Psoas muscle (tissue), 8 donors: ENCODE results near the gene RIMS1. TPM values are rescaled to one million over a fixed set of nuclear protein-coding genes. Genes with fewer than 3 reads are reported as not detected.

Experiments
- ATAC-seq, 4 donors: fragments of 200-7000 bp; cut with Tn5 transposase; one replicate each; pipeline ENCODE4 v1.9.1; 2020; ENCODE audit warnings: moderate library complexity in 3 of 4, mild to moderate bottlenecking in 2 of 4
- DNase-seq, 2 donors: peaks; one replicate each; pipeline ENCODE4 v3.0.0-alpha.2; 2020
- H3K27ac ChIP-seq: fragments of 200-600 bp; one replicate; pipeline ENCODE4 v1.8.0; 2022
- H3K27me3 ChIP-seq, 3 donors: fragments of 200-600 bp in 1 of 3; one replicate each; pipeline versions ENCODE4 v1.6.1 to v1.8.0; 2013 to 2022; ENCODE audit warnings: low read length in 2 of 3, mild to moderate bottlenecking in 2 of 3, moderate library complexity in 1 of 3; ENCODE audit not compliant: insufficient read depth in 3 of 3
- H3K36me3 ChIP-seq, 2 donors: fragments of 200-600 bp in 1 of 2; one replicate each; pipeline versions ENCODE4 v1.6.1 to v1.8.0; 2013 to 2022; ENCODE audit warnings: low read depth in 1 of 2, mild to moderate bottlenecking in 1 of 2, moderate library complexity in 1 of 2; ENCODE audit not compliant: insufficient read depth in 1 of 2
- H3K4me1 ChIP-seq: fragments of 200-600 bp; one replicate; pipeline ENCODE4 v1.8.0; 2022
- H3K4me3 ChIP-seq: fragments of 200-600 bp; one replicate; pipeline ENCODE4 v1.8.0; 2022; ENCODE audit warnings: mild to moderate bottlenecking
- H3K9me3 ChIP-seq: fragments of 200-600 bp; one replicate; pipeline ENCODE4 v1.8.0; 2022
- WGBS, 3 donors: extraction: QIAGEN DNeasy Blood & Tissue Kit; methylation state at CpG; one replicate each; pipeline versions ENCODE4 v1.1.6 to v1.1.7; 2013; 5-methylcytosine and 5-hydroxymethylcytosine counted together
- intact Hi-C, 2 donors: fragments of 100-400 bp; cut with DNase I; formaldehyde crosslinking; loops; one replicate each; pipeline versions ENCODE4 v1.11.0 to v1.14.2; 2022
- polyA plus RNA-seq, 3 donors: library from polyadenylated mRNA; stranded (reverse); fragments of 200-250 nt; gene quantifications; one replicate each; pipeline ENCODE4 v1.2.3, GENCODE V29; 2013
- total RNA-seq, 4 donors: library from RNA; stranded (reverse); fragmentation: NEBNext Ultra II Directional in 2 of 4; extraction: Animal tissue kit (Norgen Biotek cat#: 25700) in 2 of 4; gene quantifications; one replicate each; pipeline versions ENCODE4 v1.2.1 to v1.2.4, GENCODE V29; 2021 to 2023
- TF ChIP-seq, protein P1 (sequence below): fragments of 200-600 bp; IDR thresholded peaks from one replicate; pipeline ENCODE4 v1.8.0; 2022; ENCODE audit warnings: antibody characterized with exemption
- donor health status: healthy with polysubstance abuse.
- donor health status: DM: no; HTN: no; CAD: no; lungs with moderate emphysema.
- donor health status: Bipolar disorder and iron deficiency.
- donor health status: healthy.
- donor health status: DM: yes; HTN: yes; CAD: no.
- donor health status: DM: no; HTN: no; CAD: no.
- donor health status: DM: no; HTN: no; CAD: no.
- donor health status: DM: yes; HTN: yes; CAD: no.

Gene RIMS1
- total and polyA plus RNA-seq, 7 donors = 0.03 to 2.0 (median 0.22) TPM

DNA sequence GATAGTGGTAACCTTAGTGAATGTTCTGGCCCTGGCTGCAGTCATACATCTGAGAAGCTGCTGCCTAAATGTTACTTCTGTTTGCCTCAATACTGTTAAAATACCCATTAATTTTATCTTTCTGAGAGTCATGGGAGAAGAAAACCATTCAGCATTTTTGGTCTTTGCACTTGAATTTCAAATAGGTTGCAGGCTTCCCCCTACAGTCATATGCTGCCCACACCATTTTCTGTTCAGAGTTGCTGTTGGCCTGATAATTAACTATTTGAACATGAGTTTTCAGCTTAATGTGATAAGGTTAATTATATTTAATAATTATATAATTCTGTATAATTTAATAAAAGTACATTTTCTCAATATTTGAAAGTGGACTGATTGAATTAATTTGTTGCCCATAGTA, 410.0 kb downstream of the RIMS1 start:
- Histone ChIP-seq H3K27ac (no peak overlapping the region), H3K9me3 (no peaks in the 10 kb centered on the region), H3K4me1 (no peaks in the 10 kb centered on the region), H3K27me3 (no peaks in the 10 kb centered on the region), H3K36me3 (no peaks in the 10 kb centered on the region), H3K4me3 (no peak overlapping the region)
- no peak for DNase-seq
- TF ChIP-seq, protein P1, sequence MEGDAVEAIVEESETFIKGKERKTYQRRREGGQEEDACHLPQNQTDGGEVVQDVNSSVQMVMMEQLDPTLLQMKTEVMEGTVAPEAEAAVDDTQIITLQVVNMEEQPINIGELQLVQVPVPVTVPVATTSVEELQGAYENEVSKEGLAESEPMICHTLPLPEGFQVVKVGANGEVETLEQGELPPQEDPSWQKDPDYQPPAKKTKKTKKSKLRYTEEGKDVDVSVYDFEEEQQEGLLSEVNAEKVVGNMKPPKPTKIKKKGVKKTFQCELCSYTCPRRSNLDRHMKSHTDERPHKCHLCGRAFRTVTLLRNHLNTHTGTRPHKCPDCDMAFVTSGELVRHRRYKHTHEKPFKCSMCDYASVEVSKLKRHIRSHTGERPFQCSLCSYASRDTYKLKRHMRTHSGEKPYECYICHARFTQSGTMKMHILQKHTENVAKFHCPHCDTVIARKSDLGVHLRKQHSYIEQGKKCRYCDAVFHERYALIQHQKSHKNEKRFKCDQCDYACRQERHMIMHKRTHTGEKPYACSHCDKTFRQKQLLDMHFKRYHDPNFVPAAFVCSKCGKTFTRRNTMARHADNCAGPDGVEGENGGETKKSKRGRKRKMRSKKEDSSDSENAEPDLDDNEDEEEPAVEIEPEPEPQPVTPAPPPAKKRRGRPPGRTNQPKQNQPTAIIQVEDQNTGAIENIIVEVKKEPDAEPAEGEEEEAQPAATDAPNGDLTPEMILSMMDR = no peak
- intact Hi-C loops = no loop called here
- no peak for ATAC-seq

DNA sequence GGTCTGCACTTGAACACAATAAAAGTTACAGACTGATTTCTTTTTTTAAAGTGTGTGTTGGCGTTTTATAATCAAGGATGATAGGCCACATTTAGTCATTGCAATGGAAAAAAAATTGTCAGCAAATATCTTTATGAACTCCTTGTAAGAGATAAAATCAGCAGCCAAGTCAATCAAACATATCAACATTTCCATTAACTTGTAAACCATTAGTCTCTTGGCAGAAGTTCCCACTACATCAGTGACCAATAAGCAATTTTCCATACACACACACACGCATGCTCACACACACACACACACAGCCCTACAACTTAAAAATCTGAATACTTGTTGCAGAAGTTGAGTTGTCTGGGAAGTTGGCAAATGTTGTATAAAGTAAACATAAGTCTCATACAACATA, 419.6 kb downstream of the RIMS1 start:
- intact Hi-C loops = no loop called here
- no peaks in the 10 kb centered on the region for H3K36me3 ChIP-seq
- H3K9me3 ChIP-seq = no peaks in the 10 kb centered on the region
- no peak overlapping the region for H3K4me3 ChIP-seq
- 91% methylated on average over 2 of the region's 2 CpGs for WGBS, 3 donors
- ATAC-seq (no peak), DNase-seq (no peak)
- H3K27ac ChIP-seq = no peak overlapping the region
- TF ChIP-seq, protein P1 = no peak
- no peaks in the 10 kb centered on the region for H3K27me3 ChIP-seq
- no peaks in the 10 kb centered on the region for H3K4me1 ChIP-seq

DNA sequence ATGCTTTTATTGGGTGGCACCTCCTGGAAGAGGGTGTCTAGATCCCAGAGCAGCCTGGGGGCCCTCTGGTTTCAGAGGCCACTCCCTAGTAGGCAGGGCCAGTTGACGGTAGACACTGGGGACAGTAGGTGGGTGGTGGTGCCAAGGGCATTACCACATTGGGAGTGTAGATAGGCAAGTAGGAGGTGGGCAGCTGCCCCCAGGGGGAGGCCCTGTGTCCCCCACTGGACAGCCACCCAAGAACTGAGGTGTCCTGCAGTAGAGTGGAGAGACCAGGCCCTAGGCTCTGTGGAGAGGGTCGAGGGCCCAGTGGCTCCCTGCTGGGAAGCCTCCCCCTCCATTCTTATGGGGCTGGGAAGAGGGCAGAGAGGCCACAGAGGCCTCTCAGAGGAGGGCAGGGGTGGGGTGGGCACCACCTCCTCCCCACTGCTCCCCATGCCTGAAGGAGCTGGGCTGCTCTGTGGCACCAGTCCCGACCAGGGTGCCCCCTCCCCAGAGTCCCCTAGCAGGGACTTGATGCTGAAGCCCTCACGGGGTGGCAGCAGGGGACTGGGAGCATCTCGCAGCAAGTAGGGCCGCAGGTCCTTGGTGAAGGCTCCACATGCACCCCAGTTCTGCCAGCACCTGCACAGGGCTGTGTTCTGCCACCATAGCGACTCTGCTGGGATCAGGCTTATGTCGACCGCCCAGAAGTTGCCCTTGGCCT, 430.5 kb downstream of the RIMS1 start:
- intact Hi-C loops = no loop called here
- no peaks in the 10 kb centered on the region for H3K4me1 ChIP-seq
- H3K27me3 ChIP-seq = no peaks in the 10 kb centered on the region
- WGBS, 3 donors = 87 to 88% (median 87%) methylated on average over 9 of the region's 9 CpGs
- ATAC-seq = no peak
- DNase-seq = peak in 1 of 2 donors; percentile 39
- H3K9me3 ChIP-seq = no peaks in the 10 kb centered on the region
- no peak overlapping the region for H3K4me3 ChIP-seq
- TF ChIP-seq, protein P1 = no peak
- H3K36me3 ChIP-seq = no peaks in the 10 kb centered on the region
- H3K27ac ChIP-seq = no peak overlapping the region

DNA sequence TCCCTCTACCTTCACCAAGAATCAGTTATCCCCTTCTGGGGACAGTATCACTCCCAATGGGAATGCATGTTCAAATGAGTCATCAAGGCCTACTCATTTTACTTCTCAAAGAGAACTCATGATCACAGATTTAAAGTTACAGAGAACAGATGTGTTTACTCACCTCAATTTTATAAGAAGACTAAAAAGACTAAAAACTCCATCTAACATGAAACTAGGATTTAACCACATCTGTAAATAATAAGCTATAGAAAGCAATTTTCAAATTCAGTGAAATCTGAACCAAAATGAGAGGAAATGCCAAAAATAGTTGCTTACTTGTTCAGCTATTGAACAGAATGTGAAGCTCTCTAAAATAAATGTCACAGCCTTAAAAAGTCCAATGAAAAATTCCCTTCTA, 435.4 kb downstream of the RIMS1 start:
- TF ChIP-seq, protein P1 = no peak
- H3K4me1 ChIP-seq = no peaks in the 10 kb centered on the region
- DNase-seq (no peak), ATAC-seq (no peak)
- no peaks in the 10 kb centered on the region for H3K36me3 ChIP-seq
- H3K9me3 ChIP-seq = no peaks in the 10 kb centered on the region
- intact Hi-C loops = no loop called here
- H3K27ac ChIP-seq = no peak overlapping the region
- H3K4me3 ChIP-seq = no peak overlapping the region
- H3K27me3 ChIP-seq = no peaks in the 10 kb centered on the region

DNA sequence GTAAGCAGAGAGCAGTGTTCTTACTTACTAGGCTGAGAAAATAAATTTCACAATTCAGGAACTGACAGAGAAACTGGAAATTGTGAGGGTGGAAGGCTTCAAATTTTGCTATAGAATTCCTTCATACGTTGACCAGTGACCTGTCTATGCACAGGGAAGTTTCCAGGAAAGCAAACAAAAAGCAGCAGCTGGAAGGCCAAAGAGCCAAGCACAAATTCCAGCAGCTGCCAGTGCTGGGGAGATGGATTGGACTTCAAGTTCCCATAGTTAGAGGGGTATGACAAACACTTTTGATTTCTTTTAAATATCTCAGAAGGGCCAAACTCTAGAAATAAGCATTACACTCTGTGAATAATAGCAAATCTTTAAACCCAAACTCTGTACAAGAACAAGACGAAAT, 436.4 kb downstream of the RIMS1 start:
- WGBS, 3 donors = 21 to 35% (median 35%) methylated on average over 2 of the region's 2 CpGs
- Histone ChIP-seq H3K36me3 (no peaks in the 10 kb centered on the region), H3K27ac (no peak overlapping the region), H3K4me3 (no peak overlapping the region), H3K4me1 (no peaks in the 10 kb centered on the region), H3K9me3 (no peaks in the 10 kb centered on the region), H3K27me3 (no peaks in the 10 kb centered on the region)
- intact Hi-C loops = no loop called here
- TF ChIP-seq, protein P1 = no peak
- ATAC-seq (no peak), DNase-seq (no peak)
